Measurements from ENCODE around the gene SOCS1. TPM values are rescaled to one million over a fixed set of nuclear protein-coding genes. Genes with fewer than 3 reads are reported as not detected.

SOCS1 gene
- total and polyA plus RNA-seq, 2 of the 8 experiments (the other 6 are each of a cell fraction or from before 2014, with no cell fraction given) = 21.0 to 48.9 TPM

DNA sequence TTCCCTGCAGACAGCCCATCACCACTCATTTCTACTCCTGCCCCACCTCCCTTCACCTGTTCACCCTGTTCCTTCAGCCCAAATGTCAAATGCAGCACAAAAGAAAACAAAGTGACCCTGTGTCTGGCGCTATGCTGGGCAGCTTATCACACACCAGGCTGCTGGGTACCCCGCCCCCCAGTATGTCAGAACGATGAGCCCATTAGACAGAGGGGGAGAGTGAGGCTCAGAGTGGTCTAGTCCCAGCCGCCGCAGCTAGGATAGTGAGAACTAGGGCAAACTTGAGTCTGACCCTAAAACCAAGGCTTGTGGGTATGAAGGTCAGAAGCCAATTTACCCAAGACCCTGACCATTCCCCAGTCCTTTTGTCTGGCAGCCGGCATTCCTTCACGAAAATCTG lies 9.1 kb upstream of the SOCS1 start:
- CTCF ChIA-PET (ENCODE audit: partially characterized antibody) = interaction anchor here (1.0 to 1.4 kb wide), 2 partner anchors 93 to 140 kb away, joined by 3 read pairs; no protein-coding TSS in a partner anchor

More for the DNA sequence above, 9.1 kb upstream of the SOCS1 start:
- H3K9ac ChIP-seq (replicated peaks in 1 of 4; ENCODE audit: extremely low read depth in 1 of 4, low read depth in 3 of 4, low read length in 3 of 4) = no peak overlapping the region
- H2BK12ac ChIP-seq (ENCODE audit: low read depth, low read length) = no peak overlapping the region; the same call in 1 of the 2 replicates
- no peak overlapping the region for H2AK5ac ChIP-seq (ENCODE audit: low read depth, low read length)
- no peaks in the 10 kb centered on the region for H3K79me2 ChIP-seq (ENCODE audit: control insufficient read depth in 1 of 2, insufficient read depth in 2 of 2, low read length in 2 of 2)
- H2BK5ac ChIP-seq (ENCODE audit: low read depth, low read length) = no peak overlapping the region
- no peak overlapping the region for H3K27ac ChIP-seq (ENCODE audit: low read depth, low read length)
- no peaks in the 10 kb centered on the region for H4K20me1 ChIP-seq (replicated peaks in 1 of 2; ENCODE audit: control insufficient read depth in 1 of 2, insufficient read depth in 2 of 2, low read length in 2 of 2)
- no peaks in the 10 kb centered on the region; a peak in 1 of 7 replicates for H3K27me3 ChIP-seq (replicated peaks in 1 of 4; ENCODE audit: control insufficient read depth in 3 of 4, extremely low read depth in 1 of 4, insufficient read depth in 3 of 4, low read length in 3 of 4)
- H3K18ac ChIP-seq (ENCODE audit: extremely low read depth, low read length) = no peak overlapping the region
- H3K4ac ChIP-seq (replicated peaks; ENCODE audit: insufficient read length, low read depth, low read length) = no peak overlapping the region
- no peaks in the 10 kb centered on the region for H3K36me3 ChIP-seq (ENCODE audit: control insufficient read depth in 2 of 4, insufficient read depth in 4 of 4, low read length in 3 of 4)
- no peak overlapping the region for H4K8ac ChIP-seq (ENCODE audit: extremely low read depth, insufficient read depth, low read length)
- H2BK15ac ChIP-seq (ENCODE audit: low read length) = no peak overlapping the region
- no peak for TF ChIP-seq NANOG (IDR thresholded peaks at IDR 0.05; ENCODE audit: insufficient read depth, low read depth, low read length, poor library complexity, severe bottlenecking)
- no peak for TF ChIP-seq HDAC6 (IDR thresholded peaks at IDR 0.05; ENCODE audit: low read depth, low read length)
- TF ChIP-seq RNF2 (IDR thresholded peaks at IDR 0.05; ENCODE audit: borderline replicate concordance, low read depth, low read length, missing control alignments, poor library complexity, severe bottlenecking) = no peak
- peak; percentile 75; the same call in 1 of the 2 replicates for TF ChIP-seq KDM1A (IDR thresholded peaks at IDR 0.05; ENCODE audit: borderline replicate concordance, low read length)
- no peak for TF ChIP-seq TCF12 (IDR thresholded peaks at IDR 0.05; ENCODE audit: low read depth, low read length)
- 0 out of 7 replicates have a peak, but pooled peaks cover 0 to 5% (median 0%) of the 10 kb centered on the region in 4 experiments for H3K4me1 ChIP-seq (replicated peaks in 1 of 4; ENCODE audit: control insufficient read depth in 3 of 4, insufficient read depth in 4 of 4, low read length in 3 of 4)
- no peak overlapping the region for H3K14ac ChIP-seq (ENCODE audit: insufficient read length)
- H3K23me2 ChIP-seq (ENCODE audit: low read depth, low read length) = no peaks in the 10 kb centered on the region; the same call in 1 of the 2 replicates
- no peak overlapping the region for H2BK20ac ChIP-seq (ENCODE audit: low read length)
- no peaks in the 10 kb centered on the region for H3K79me1 ChIP-seq (ENCODE audit: low read depth, low read length)
- POLR2A ChIA-PET (ENCODE audit: partially characterized antibody) = interaction anchor here (0.9 kb wide), 1 partner anchor 14 kb away, joined by 3 read pairs; no protein-coding TSS in a partner anchor
- H3K4me3 ChIP-seq (ENCODE audit: extremely low read depth in 1 of 4, insufficient read depth in 2 of 4, low read depth in 3 of 4, low read length in 4 of 4) = no peak overlapping the region
- H2BK120ac ChIP-seq (replicated peaks; ENCODE audit: low read depth, low read length) = no peak overlapping the region
- no peak overlapping the region for H3K23ac ChIP-seq (ENCODE audit: insufficient read length)
- no peak overlapping the region for H3K56ac ChIP-seq (replicated peaks; ENCODE audit: insufficient read length, low read depth, low read length)
- FAIRE-seq (no peak), DNase-seq (ENCODE audit: low read depth in 1 of 2, low spot score in 2 of 2) (no peak)
- 89% methylated on average over 7 of the region's 7 CpGs; no CpG with 5 or more reads in 1 of the 2 experiments for WGBS, 2 experiments (ENCODE audit: extremely low coverage in 1 of 2, insufficient coverage in 1 of 2, insufficient read length in 1 of 2, insufficient replicate concordance in 2 of 2, low coverage in 1 of 2, low lambda C conversion rate in 2 of 2, missing lambda C conversion rate in 1 of 2)
- H4K5ac ChIP-seq (ENCODE audit: insufficient read length, low read depth, low read length) = no peak overlapping the region
- no peak overlapping the region for H2AFZ ChIP-seq (ENCODE audit: low read length)
- H3K4me2 ChIP-seq (ENCODE audit: insufficient read depth in 1 of 2, low read depth in 2 of 2, low read length in 2 of 2) = no peak overlapping the region
- H3K9me3 ChIP-seq (ENCODE audit: insufficient read depth in 2 of 2, low read depth in 1 of 2, low read length in 1 of 2) = no peaks in the 10 kb centered on the region
- no peak overlapping the region for H4K91ac ChIP-seq (replicated peaks; ENCODE audit: insufficient read length, low read length)

All from H1 (cell line).